ENCODE results near the gene DUT.

Gene DUT

GRCh38 chr15:48373821-48374451 lies 42.7 kb downstream of the DUT start:
- no peak for DNase-seq

- no peak for DNase-seq
Observed at GRCh38 chr15:48374472-48374871, 43.2 kb downstream of the DUT start.

- DNase-seq, result no peak
Observed at GRCh38 chr15:48375767-48376166, 44.5 kb downstream of the DUT start.

- DNase-seq, result no peak
Observed at GRCh38 chr15:48380198-48380597, 49.0 kb downstream of the DUT start.

GRCh38 chr15:48381861-48382260 lies 50.6 kb downstream of the DUT start:
- no peak for DNase-seq

GRCh38 chr15:48383031-48383430 lies 51.8 kb downstream of the DUT start:
- DNase-seq, result no peak

- DNase-seq, result no peak
Observed at GRCh38 chr15:48384616-48385015, 53.4 kb downstream of the DUT start.

- DNase-seq, result no peak
Observed at GRCh38 chr15:48385031-48385830, 54.0 kb downstream of the DUT start.

GRCh38 chr15:48388016-48388851 lies 57.0 kb downstream of the DUT start:
- no peak for DNase-seq

GRCh38 chr15:48388910-48389309 lies 57.7 kb downstream of the DUT start:
- DNase-seq, result no peak

GRCh38 chr15:48389691-48390143 lies 58.5 kb downstream of the DUT start:
- no peak for DNase-seq

GRCh38 chr15:48391950-48392349 lies 60.7 kb downstream of the DUT start:
- DNase-seq, result no peak

GRCh38 chr15:48392356-48392755 lies 61.1 kb downstream of the DUT start:
- DNase-seq, result no peak
